H1 (cell line): Measurements from ENCODE around the gene KLHL18. TPM values are rescaled to one million over a fixed set of nuclear protein-coding genes. Genes with fewer than 3 reads are reported as not detected.

ENCODE experiments used
- BACH1 ChIP-seq: IDR thresholded peaks from 2 replicates; pipeline ENCODE4 v1.6.1; 2012; ENCODE audit warnings: low read length, improper control_type of control experiment
- BRCA1 ChIP-seq: IDR thresholded peaks from 2 replicates; pipeline ENCODE4 v1.6.1; 2012; ENCODE audit warnings: low read depth, low read length, improper control_type of control experiment
- KDM4A ChIP-seq: IDR thresholded peaks from one replicate; pipeline ENCODE4 v1.7.1; 2012; ENCODE audit warnings: low read depth, mild to moderate bottlenecking, moderate library complexity, low read length, inconsistent platforms; ENCODE audit not compliant: severe bottlenecking
- NANOG ChIP-seq: IDR thresholded peaks from 2 replicates; pipeline ENCODE4 v1.6.1; 2011; ENCODE audit warnings: low read length, low read depth, mild to moderate bottlenecking, inconsistent platforms; ENCODE audit not compliant: insufficient read depth, poor library complexity, severe bottlenecking
- PHF8 ChIP-seq: fragments of 200-600 bp; sonication (generic); conservative IDR thresholded peaks from 2 replicates; pipeline ENCODE4 v1.7.1; 2012; ENCODE audit warnings: low read depth, mild to moderate bottlenecking, inconsistent platforms, low read length, moderate library complexity
- RNF2 ChIP-seq: fragments of 200-900, 300-1000 bp; sonication (generic); IDR thresholded peaks from 2 replicates; pipeline ENCODE4 v1.7.1; 2016; ENCODE audit warnings: borderline replicate concordance, low read depth, mild to moderate bottlenecking, antibody characterized with exemption, low read length; ENCODE audit not compliant: poor library complexity, severe bottlenecking; ENCODE audit errors: missing control alignments
- polyA plus RNA-seq, 7 experiments: library from polyadenylated mRNA; depleted of rRNA in 3 of 7; stranded (reverse) in 5 of 7; unstranded in 2 of 7; fragments of >200 nt in 5 of 7; fragments of 200-250 nt in 2 of 7; gene quantifications; 1 replicate in 5 of 7; 2 replicates in 1 of 7; 4 replicates in 1 of 7; pipeline versions ENCODE4 v1.2.1 to v1.2.3, GENCODE V29; 2011 to 2013; ENCODE audit warnings: missing spikeins in 2 of 7, mixed read lengths in 2 of 7
- total RNA-seq: library from RNA; stranded (reverse); fragmentation: NEBNext Ultra II Directional; extraction: Animal tissue kit (Norgen Biotek cat#: 25700); gene quantifications from 2 replicates; pipeline ENCODE4 v1.2.1, GENCODE V29; 2021
- TF ChIP-seq, protein P1 (sequence below), 3 experiments: IDR thresholded peaks; 1 replicate in 2 of 3; 2 replicates in 1 of 3; pipeline versions ENCODE4 v1.5.1 to v1.6.1; 2011; ENCODE audit warnings: low read length in 3 of 3, mild to moderate bottlenecking in 3 of 3, inconsistent platforms in 2 of 3, low read depth in 1 of 3, moderate library complexity in 1 of 3; ENCODE audit not compliant: insufficient read depth in 1 of 3; ENCODE audit errors: control extremely low read depth in 1 of 3

Gene KLHL18
- total and polyA plus RNA-seq, 2 of the 8 experiments (the other 6 are each of a cell fraction or from before 2014, with no cell fraction given) = 19.9 to 31.7 TPM

DNA sequence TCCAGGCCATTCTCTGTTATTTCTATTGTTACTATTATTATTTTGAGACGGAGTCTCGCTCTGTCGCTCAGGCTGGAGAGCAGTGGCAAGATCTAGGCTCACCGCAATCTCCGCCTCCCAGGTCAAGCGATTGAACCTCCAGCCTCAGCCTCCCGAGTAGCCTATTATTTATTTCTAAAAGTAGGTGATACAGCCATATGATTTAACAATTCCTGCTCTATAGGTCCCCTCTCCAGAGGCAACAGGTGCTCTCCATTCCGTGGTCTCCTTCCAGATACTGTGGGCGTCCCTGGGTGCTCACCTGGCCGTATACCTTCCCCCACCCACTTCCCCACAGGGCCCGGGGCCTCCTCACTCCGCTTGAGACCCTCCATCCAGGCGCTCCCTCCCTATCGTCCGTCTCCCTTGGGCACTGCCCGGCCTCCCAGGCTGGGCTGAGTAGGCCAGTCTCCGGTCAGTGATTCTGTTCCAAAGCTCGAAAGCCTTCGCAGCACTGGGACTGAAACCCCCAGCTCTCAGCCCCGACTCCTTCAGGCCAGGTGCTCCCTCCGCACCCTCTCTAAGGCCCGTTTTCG is 97.4 kb downstream of the KLHL18 start (continued):
- TF ChIP-seq RNF2 (no peak), PHF8 (peak; percentile 49), NANOG (no peak), KDM4A (peak; percentile 36), BACH1 (peak; percentile 6; the same call in 1 of the 2 replicates), BRCA1 (no peak)
- TF ChIP-seq, protein P1, sequence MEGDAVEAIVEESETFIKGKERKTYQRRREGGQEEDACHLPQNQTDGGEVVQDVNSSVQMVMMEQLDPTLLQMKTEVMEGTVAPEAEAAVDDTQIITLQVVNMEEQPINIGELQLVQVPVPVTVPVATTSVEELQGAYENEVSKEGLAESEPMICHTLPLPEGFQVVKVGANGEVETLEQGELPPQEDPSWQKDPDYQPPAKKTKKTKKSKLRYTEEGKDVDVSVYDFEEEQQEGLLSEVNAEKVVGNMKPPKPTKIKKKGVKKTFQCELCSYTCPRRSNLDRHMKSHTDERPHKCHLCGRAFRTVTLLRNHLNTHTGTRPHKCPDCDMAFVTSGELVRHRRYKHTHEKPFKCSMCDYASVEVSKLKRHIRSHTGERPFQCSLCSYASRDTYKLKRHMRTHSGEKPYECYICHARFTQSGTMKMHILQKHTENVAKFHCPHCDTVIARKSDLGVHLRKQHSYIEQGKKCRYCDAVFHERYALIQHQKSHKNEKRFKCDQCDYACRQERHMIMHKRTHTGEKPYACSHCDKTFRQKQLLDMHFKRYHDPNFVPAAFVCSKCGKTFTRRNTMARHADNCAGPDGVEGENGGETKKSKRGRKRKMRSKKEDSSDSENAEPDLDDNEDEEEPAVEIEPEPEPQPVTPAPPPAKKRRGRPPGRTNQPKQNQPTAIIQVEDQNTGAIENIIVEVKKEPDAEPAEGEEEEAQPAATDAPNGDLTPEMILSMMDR (IDR thresholded peaks at IDR 0.05; ENCODE audit: control extremely low read depth in 1 of 3, insufficient read depth in 1 of 3, low read depth in 1 of 3, low read length in 3 of 3) = peak in 1 of 3 experiments; percentile 12; a peak in 1 of 4 replicates
- TF ChIP-seq, all 59 proteins: peak for 6
